Stimulated activated naive CD8-positive, alpha-beta T cell treated with anti-CD3 and anti-CD28 coated beads, Interleukin-15, Interleukin-2, amounts not matched to agents 100 U/mL and 50 U/mL, for 24 hours (primary cell): ENCODE data around the gene FXN.
"Not testable (repeated sequence)": the region's sequence is repeated elsewhere in the genome, so short reads cannot be mapped to it uniquely, and the experiment has no call there.

Experiments
- ATAC-seq: fragments of 150-1000 bp; cut with Tn5 transposase; one replicate; pipeline ENCODE4 v1.10.0; 2021
- DNase-seq: peaks from one replicate; pipeline ENCODE4 v3.0.0; 2021

Gene FXN

GRCh38 chr9:69027355-69028097 is 8.0 kb upstream of the FXN start:
- ATAC-seq, result peak; percentile 78
- peak; percentile 30 for DNase-seq

DNA sequence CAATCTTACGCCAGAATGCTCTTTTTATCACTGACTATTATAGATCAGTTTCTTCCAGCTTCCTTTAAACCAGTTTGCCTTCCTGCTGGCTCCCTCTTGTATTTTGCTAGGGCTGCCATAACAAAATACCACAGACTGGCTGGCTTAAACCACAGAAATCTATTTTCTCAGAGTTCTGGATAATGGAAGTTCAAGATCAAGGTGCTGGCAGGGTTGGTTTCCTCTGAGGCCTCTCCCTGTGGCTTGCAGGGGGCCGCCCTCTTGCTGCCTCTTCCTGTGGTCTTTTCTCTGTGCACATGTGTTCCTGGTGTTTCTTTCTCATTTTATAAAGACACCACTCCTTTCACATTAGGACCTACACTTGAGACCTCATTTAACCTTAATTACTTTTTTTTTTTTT is 6.8 kb upstream of the FXN start:
- DNase-seq (peak; percentile 42), ATAC-seq (peak; percentile 37)

DNA sequence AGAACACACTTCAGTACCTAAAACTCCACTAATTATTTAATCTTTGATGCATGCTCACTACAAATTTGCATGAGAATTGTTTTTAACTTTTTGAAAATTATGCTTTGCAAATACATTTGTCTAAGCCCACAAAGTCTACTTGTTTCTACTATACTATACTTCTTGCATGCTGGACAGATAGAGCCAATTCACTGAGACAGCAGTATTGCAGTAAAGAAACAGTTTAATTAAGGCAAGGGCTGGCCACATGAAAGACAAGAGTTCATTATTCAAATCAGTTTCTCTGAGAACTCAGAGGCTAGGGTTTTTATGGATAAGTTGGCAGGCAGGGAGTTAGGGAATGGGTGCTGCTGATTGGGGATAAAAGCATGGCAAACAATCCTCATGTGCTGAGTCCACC is 6.0 kb upstream of the FXN start:
- ATAC-seq, result no peak
- DNase-seq, result no peak

GRCh38 chr9:69030851-69031645 is 4.5 kb upstream of the FXN start:
- no peak for DNase-seq
- no peak for ATAC-seq

DNA sequence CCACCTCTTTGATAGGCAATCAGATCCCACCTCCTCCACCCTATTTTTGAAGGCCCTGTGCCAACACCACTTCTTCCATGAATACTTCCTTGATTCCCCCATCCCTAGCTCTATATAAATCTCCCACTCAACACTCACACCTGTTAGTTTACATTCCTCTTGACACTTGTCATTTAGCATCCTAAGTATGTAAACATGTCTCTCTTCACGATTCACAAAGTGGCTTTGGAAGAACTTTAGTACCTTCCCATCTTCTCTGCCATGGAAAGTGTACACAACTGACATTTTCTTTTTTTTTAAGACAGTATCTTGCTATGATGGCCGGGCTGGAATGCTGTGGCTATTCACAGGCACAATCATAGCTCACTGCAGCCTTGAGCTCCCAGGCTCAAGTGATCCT is 1.5 kb upstream of the FXN start:
- DNase-seq, result no peak
- ATAC-seq, result no peak

GRCh38 chr9:69036309-69036708 is 757 bp downstream of the FXN start:
- ATAC-seq (peak; percentile 44), DNase-seq (peak; percentile 35)

- ATAC-seq (no peak), DNase-seq (no peak)
Measured at GRCh38 chr9:69036799-69037198, 1.2 kb downstream of the FXN start.

- no peak for DNase-seq
- ATAC-seq, result no peak
Measured at GRCh38 chr9:69040646-69041045, 5.1 kb downstream of the FXN start.

GRCh38 chr9:69044240-69045219 is 9.0 kb downstream of the FXN start:
- peak; percentile 86 for ATAC-seq
- peak; percentile 37 for DNase-seq

DNA sequence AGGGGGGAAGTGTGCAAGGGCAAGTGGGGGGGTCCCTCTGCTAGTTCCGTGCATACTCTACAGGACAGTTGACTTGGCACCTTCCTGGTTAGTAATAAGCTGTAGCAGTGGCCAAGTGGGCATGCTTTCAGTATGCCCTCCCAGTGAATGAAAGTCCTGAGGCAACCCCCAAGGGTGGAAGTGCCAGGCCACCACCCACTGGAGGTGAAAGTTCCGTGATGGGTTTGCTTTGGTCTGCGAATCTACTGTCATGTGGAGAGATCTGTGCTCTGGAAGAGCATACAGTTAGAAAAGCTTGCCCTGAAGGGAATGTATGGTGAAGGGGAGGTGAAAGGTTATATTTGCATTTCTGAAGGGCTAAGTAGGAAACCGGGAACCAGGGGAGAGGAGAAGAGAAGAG is 10.3 kb downstream of the FXN start:
- no peak for ATAC-seq

GRCh38 chr9:69046723-69047122 is 11.2 kb downstream of the FXN start:
- ATAC-seq, result no peak
- no peak for DNase-seq

More for the DNA sequence above, 10.3 kb downstream of the FXN start:
- DNase-seq, result no peak

DNA sequence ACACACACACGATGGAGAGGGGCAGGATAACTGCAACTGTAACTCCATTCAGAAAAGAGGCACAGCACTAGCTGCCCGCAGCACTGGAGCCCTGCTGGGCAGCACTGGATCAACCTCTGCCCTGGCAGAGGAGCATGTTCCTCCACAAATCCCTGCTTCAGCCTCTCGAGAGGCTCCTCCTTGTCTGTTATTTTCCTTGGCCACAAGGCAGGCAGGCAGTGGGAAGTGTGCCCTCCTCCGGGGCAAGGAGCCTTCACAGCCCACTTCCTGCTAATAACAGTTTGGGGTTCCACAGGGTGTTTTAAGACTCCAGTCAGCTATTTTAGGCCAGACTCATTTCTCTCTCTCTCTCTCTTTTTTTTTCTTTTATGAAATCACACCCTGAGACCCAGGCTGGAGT is 11.8 kb downstream of the FXN start:
- no peak for DNase-seq
- no peak for ATAC-seq

DNA sequence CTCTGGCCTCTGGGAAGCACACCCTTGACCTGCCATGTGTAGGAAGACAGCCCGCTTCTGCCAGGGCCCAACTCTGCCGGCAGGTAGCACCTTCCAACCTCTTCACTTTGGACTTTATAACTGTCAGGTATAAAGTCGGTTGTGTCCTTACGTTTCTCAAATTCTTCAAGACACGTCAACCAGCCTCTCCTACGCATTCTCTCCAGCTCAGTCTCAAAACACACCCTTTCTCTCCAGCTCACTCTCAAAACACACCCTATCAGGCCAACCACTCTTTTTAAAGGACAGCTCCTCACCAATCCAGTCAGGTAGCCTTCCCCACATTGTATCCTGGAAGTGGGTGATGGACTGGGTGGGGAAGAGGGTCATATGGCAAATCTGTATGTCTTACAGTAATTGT is 13.5 kb downstream of the FXN start:
- DNase-seq (no peak), ATAC-seq (no peak)

DNA sequence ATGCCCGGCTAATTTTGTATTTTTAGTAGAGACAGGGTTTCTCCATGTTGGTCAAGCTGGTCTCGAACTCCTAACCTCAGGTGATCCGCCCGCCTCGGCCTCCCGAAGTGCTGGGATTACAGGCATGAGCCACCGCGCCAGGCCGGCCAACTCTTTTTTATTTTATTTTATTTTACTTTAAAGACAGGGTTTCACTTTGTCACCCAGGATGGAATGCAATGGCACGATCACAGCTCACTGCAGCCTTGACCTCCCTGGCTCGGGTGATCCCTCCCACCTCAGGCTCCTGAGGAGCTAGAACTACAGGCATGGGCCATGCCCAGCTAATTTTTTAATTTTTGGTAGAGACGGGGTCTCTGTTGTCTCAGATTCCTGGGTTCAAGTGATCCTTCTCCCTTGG is 15.4 kb downstream of the FXN start:
- not testable (repeated sequence) for ATAC-seq, DNase-seq

DNA sequence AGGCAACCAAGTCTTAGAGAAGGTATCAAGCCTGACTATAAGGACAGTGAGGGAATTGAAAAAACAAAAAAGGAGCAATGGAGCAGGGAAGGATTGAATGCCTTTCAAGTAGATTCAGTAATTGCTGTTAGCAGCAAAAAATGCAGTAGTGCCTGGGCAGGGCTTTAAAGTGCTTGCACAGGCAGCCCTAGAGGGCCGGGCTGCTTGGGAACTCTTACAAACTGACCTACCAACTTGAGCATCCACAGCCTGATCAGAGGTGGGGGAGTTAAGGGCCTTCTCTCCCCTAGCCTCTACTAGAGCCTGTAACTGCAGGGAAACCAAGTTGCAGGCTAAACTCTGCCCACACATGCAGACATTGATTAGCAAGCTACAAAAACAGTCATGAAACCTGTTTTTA is 19.4 kb downstream of the FXN start:
- DNase-seq (no peak), ATAC-seq (no peak)

DNA sequence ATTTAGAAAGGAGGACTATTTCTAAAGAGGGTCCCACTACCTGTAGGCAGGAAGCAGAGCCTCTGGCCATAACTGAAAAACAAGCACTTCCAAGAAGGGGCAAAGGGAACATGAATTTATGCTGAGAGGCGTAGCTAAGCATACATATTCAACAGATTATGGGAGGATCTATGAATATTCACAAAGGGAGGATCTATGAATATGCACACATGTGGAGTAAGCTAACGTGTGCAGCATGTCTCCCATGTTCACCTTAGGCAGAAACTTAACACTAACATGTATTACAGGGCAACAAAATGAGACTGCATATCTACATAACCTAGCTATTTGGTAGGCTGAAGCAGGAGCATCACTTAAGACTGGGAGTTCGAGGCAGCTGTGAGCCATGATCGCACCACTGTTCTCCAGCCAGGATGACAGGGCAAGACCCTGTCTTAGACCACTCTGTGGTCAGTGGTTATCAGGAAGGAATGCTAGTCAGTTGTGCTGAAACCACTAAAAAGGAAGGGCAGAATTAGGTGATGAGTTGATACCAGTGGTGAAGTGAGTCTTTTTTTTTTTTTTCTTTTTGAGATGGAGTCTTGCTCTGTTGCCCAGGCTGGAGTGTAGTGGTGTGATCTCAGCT is 20.8 kb downstream of the FXN start:
- DNase-seq, result no peak
- ATAC-seq, result no peak

DNA sequence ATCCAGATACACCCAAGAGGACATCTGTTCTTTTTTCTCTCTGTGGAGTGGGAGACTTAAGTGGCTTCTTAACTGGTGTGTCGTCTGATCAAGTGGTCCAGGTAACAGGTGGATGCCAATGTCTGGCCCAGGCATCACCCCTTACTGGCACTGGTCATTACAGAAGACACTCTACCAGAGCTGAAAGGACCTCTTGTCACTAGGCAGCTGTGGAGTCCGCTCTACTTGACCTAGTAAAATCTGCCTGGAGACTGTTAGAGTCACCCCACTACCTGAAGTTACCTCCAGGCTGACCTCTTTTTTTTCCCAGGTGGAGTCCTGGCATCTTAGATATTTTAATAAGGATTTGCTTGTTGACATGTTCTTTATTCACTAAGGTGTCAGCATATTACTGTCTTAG is 22.5 kb downstream of the FXN start:
- no peak for ATAC-seq
- no peak for DNase-seq

GRCh38 chr9:69060766-69061165 is 25.2 kb downstream of the FXN start:
- DNase-seq, result no peak
- no peak for ATAC-seq

GRCh38 chr9:69062195-69062594 is 26.6 kb downstream of the FXN start:
- DNase-seq, result no peak
- no peak for ATAC-seq

DNA sequence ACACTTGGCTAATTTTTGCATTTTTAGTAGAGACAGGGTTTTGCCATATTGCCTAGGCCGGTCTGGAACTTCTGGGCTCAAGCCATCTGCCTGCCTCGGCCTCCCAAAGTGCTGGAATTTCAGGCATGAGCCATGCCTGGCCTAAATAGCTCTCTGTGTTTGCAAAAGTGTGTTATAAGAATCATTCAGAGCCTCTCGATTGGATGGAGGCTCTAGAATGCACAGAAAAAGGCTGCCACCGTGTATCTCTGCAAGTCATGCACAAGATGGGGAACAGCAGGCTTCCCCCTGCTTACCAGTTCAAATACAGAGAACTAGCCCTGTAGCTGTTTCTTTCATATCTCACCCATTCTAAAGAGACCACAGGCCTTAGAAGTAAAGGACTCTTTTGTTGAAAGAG is 28.3 kb downstream of the FXN start:
- ATAC-seq (no peak), DNase-seq (no peak)

GRCh38 chr9:69065660-69066059 is 30.1 kb downstream of the FXN start:
- no peak for DNase-seq
- ATAC-seq, result no peak

- DNase-seq, result no peak
- ATAC-seq, result no peak
Measured at GRCh38 chr9:69066955-69067354, 31.4 kb downstream of the FXN start.
